Osteocyte (in vitro differentiated cells): ENCODE results near the gene PTTG1. TPM values are rescaled to one million over a fixed set of nuclear protein-coding genes. Genes with fewer than 3 reads are reported as not detected.

Experiments
- DNase-seq: peaks from one replicate; pipeline ENCODE4 v3.0.0; 2021; ENCODE audit warnings: mixed read lengths; ENCODE audit not compliant: unreplicated experiment; ENCODE audit errors: extremely low spot score
- H3K27ac Mint-ChIP-seq: one replicate; pipeline ENCODE4 v1.8.0; 2021; ENCODE audit warnings: mild to moderate bottlenecking, mixed read lengths; ENCODE audit not compliant: unreplicated experiment
- H3K27me3 Mint-ChIP-seq: one replicate; pipeline ENCODE4 v1.8.0; 2021; ENCODE audit warnings: mixed read lengths; ENCODE audit not compliant: unreplicated experiment
- H3K36me3 Mint-ChIP-seq: one replicate; pipeline ENCODE4 v1.8.0; 2021; ENCODE audit warnings: mixed read lengths; ENCODE audit not compliant: unreplicated experiment
- H3K4me1 Mint-ChIP-seq: one replicate; pipeline ENCODE4 v1.8.0; 2021; ENCODE audit warnings: mixed read lengths; ENCODE audit not compliant: unreplicated experiment
- H3K4me3 Mint-ChIP-seq: one replicate; pipeline ENCODE4 v1.8.0; 2021; ENCODE audit warnings: mild to moderate bottlenecking, moderate library complexity, mixed read lengths; ENCODE audit not compliant: unreplicated experiment
- H3K9me3 Mint-ChIP-seq: one replicate; pipeline ENCODE4 v1.8.0; 2021; ENCODE audit warnings: mixed read lengths; ENCODE audit not compliant: unreplicated experiment
- CTCF ChIP-seq: fragments of 200-600 bp; sonication (generic); IDR thresholded peaks from 2 replicates; pipeline ENCODE4 v1.5.0; 2021; ENCODE audit warnings: antibody characterized with exemption, mild to moderate bottlenecking, moderate library complexity
- total RNA-seq: library from RNA; stranded (reverse); gene quantifications from 2 replicates; pipeline ENCODE4 v1.2.1, GENCODE V29; 2021

The PTTG1 gene
- total RNA-seq, 1 donor from 2014 or later, result 20.7 TPM

GRCh38 chr5:160451281-160451680 is 29.6 kb downstream of the PTTG1 start:
- Mint-ChIP-seq H3K4me3 (no peak overlapping the region), H3K27me3 (peaks cover 34% of the 10 kb centered on the region), H3K36me3 (no peaks in the 10 kb centered on the region), H3K27ac (no peak overlapping the region), H3K9me3 (peaks cover 4% of the 10 kb centered on the region), H3K4me1 (no peaks in the 10 kb centered on the region)
- DNase-seq, result no peak
- TF ChIP-seq CTCF, result no peak

DNA sequence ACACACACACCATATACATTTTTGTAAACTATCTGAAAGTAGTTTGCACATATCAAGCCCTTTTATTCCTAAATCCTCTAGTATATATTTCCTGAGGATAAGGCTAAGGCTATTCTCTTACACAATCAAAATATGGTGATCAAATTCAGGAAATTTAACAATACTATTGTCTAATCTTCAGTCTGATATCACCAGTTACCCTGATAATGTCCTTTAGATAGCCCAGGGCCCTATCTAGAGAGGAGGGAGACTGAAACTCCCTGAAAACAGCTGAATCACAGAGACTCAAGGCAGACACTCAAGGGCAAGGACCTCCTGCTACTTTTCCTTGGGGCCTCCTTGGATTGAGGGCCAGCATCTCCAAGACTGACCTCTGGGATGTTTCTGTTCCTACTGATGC is 30.4 kb downstream of the PTTG1 start:
- Mint-ChIP-seq H3K4me3 (no peak overlapping the region), H3K4me1 (no peaks in the 10 kb centered on the region)
- no peak for DNase-seq

DNA sequence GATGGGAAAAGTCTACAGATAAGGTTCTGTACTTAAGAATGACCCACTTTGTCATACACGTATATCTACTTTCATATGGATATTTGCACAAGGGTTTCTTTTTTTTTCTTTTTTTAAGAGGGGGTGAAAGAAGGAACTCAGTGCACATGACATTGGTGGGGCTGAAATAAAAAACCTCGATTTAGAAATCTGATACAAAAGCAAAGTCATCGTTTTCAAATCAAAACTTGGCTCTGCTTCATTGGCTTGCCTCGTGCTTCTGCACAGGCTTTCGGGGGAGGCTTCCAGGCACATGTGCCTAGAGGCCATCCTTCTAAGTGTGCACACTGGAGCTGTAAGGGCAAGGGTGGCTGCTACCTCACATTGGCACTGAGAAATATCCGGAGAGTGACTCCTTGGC is 31.1 kb downstream of the PTTG1 start:
- Mint-ChIP-seq H3K9me3 (peaks cover 4% of the 10 kb centered on the region), H3K27ac (no peak overlapping the region), H3K27me3 (peaks cover 33% of the 10 kb centered on the region), H3K4me3 (no peak overlapping the region), H3K4me1 (no peaks in the 10 kb centered on the region), H3K36me3 (no peaks in the 10 kb centered on the region)
- no peak for TF ChIP-seq CTCF
- no peak for DNase-seq

More for the DNA sequence above, 30.4 kb downstream of the PTTG1 start:
- no peak for TF ChIP-seq CTCF
- Mint-ChIP-seq H3K27me3 (peaks cover 35% of the 10 kb centered on the region), H3K9me3 (peaks cover 4% of the 10 kb centered on the region), H3K36me3 (no peaks in the 10 kb centered on the region), H3K27ac (no peak overlapping the region)

DNA sequence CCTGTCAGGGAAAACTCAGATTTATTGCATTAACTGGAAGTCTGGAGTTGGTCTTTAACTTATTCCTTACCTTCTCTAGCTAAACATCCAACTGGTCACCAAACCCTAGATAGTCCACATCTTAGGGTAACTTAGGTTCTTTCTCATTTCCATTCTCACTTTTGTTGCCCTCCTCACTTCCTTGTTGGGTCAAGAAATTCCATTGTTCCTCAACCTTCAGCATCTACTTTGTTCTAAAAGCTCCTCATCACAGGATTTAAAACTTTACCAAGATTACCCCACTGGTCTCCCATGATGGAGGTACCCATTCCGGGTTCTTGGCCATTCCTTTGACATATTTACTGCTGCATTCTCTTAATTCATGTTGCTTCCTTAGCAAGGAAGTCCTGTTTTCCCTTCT is 32.1 kb downstream of the PTTG1 start:
- H3K36me3 Mint-ChIP-seq, result no peaks in the 10 kb centered on the region
- peaks cover 27% of the 10 kb centered on the region for H3K27me3 Mint-ChIP-seq
- peaks cover 4% of the 10 kb centered on the region for H3K9me3 Mint-ChIP-seq
- no peak for TF ChIP-seq CTCF
- H3K4me3 Mint-ChIP-seq, result no peak overlapping the region
- no peak for DNase-seq
- H3K27ac Mint-ChIP-seq, result no peak overlapping the region
- H3K4me1 Mint-ChIP-seq, result no peaks in the 10 kb centered on the region

DNA sequence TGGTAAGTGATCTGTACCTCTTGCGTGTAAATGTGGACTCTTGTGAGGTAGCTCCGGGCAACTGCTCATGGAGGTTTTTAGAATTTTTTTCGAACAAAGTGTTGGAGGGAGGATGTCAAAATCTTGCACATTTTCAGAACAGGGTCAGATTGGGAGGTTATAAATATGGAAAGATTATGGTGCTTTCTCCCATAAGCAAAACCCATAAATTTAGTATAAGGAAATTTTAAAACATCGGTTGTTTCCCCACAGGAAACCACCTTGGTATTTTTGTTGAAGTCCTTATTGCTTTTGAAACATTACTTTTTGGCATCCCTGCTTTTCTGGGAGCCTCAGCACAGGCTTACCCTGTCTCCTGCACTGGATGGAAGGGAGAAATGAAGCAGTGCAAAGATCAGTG is 33.9 kb downstream of the PTTG1 start:
- no peak for DNase-seq
- H3K4me1 Mint-ChIP-seq, result no peaks in the 10 kb centered on the region
- no peak overlapping the region for H3K4me3 Mint-ChIP-seq
- TF ChIP-seq CTCF, result no peak
- H3K9me3 Mint-ChIP-seq, result no peaks in the 10 kb centered on the region
- H3K36me3 Mint-ChIP-seq, result no peaks in the 10 kb centered on the region
- H3K27ac Mint-ChIP-seq, result no peak overlapping the region
- H3K27me3 Mint-ChIP-seq, result peaks cover 25% of the 10 kb centered on the region
